GM21447 (cell line): ENCODE results near the gene MX2.

Experiments
- ATAC-seq: cut with Tn5 transposase; IDR thresholded peaks from one replicate; pipeline ENCODE4 v1.9.1; 2021; ENCODE audit not compliant: unreplicated experiment

Gene MX2

GRCh38 chr21:41432562-41433460 is 71.0 kb downstream of the MX2 start:
- ATAC-seq: no peak

GRCh38 chr21:41433566-41433965 is 71.7 kb downstream of the MX2 start:
- ATAC-seq: no peak

GRCh38 chr21:41435706-41436105 is 73.9 kb downstream of the MX2 start:
- ATAC-seq: no peak

GRCh38 chr21:41437729-41438128 is 75.9 kb downstream of the MX2 start:
- ATAC-seq: no peak

GRCh38 chr21:41438425-41439113 is 76.7 kb downstream of the MX2 start:
- no peak for ATAC-seq

- ATAC-seq: no peak
Observed at GRCh38 chr21:41439248-41439647, 77.4 kb downstream of the MX2 start.

- ATAC-seq: no peak
Observed at GRCh38 chr21:41441546-41441945, 79.7 kb downstream of the MX2 start.

- no peak for ATAC-seq
Observed at GRCh38 chr21:41442481-41443186, 80.8 kb downstream of the MX2 start.

GRCh38 chr21:41443562-41443961 is 81.7 kb downstream of the MX2 start:
- no peak for ATAC-seq

GRCh38 chr21:41444703-41445464 is 83.1 kb downstream of the MX2 start:
- ATAC-seq: no peak

- ATAC-seq: no peak
Observed at GRCh38 chr21:41445465-41445862, 83.6 kb downstream of the MX2 start.

GRCh38 chr21:41446586-41446985 is 84.8 kb downstream of the MX2 start:
- no peak for ATAC-seq

- no peak for ATAC-seq
Observed at GRCh38 chr21:41447356-41447755, 85.5 kb downstream of the MX2 start.

- no peak for ATAC-seq
Observed at GRCh38 chr21:41449613-41450012, 87.8 kb downstream of the MX2 start.

GRCh38 chr21:41451753-41452676 is 90.2 kb downstream of the MX2 start:
- no peak for ATAC-seq

- no peak for ATAC-seq
Observed at GRCh38 chr21:41453198-41453597, 91.4 kb downstream of the MX2 start.

GRCh38 chr21:41453761-41454160 is 91.9 kb downstream of the MX2 start:
- ATAC-seq: no peak

- ATAC-seq: no peak
Observed at GRCh38 chr21:41458121-41458520, 96.3 kb downstream of the MX2 start.

- ATAC-seq: no peak
Observed at GRCh38 chr21:41458559-41458958, 96.7 kb downstream of the MX2 start.
